RWPE2 (cell line): ENCODE data around the gene IFNAR2.
"Not testable (repeated sequence)": the region's sequence is repeated elsewhere in the genome, so short reads cannot be mapped to it uniquely, and the experiment has no call there.

Experiments
- ATAC-seq: fragments of 200-7000 bp; cut with Tn5 transposase; 3 replicates; pipeline ENCODE4 v1.9.1; 2021; ENCODE audit warnings: low read depth
- DNase-seq: peaks from one replicate; pipeline ENCODE4 v3.0.0-alpha.2; 2020; ENCODE audit warnings: low spot score
- H3K27ac ChIP-seq: fragments of 450-650 bp; 2 replicates; pipeline ENCODE4 v1.5.1; 2017; ENCODE audit warnings: mild to moderate bottlenecking; ENCODE audit not compliant: poor library complexity, severe bottlenecking
- H3K27me3 ChIP-seq: fragments of 250-450 bp; sonication (Bioruptor Pico); 2 replicates; pipeline ENCODE4 v1.5.1; 2021; ENCODE audit warnings: mild to moderate bottlenecking, moderate library complexity; ENCODE audit not compliant: insufficient read depth, poor library complexity, severe bottlenecking
- H3K36me3 ChIP-seq: fragments of 250-450 bp; sonication (Bioruptor Pico); 2 replicates; pipeline ENCODE4 v1.5.1; 2020; ENCODE audit warnings: low read depth, mild to moderate bottlenecking, moderate library complexity
- H3K4me1 ChIP-seq: fragments of 250-450 bp; sonication (Bioruptor Pico); 2 replicates; pipeline ENCODE4 v1.5.1; 2021; ENCODE audit warnings: mild to moderate bottlenecking, moderate library complexity; ENCODE audit not compliant: insufficient read depth, poor library complexity, severe bottlenecking
- H3K4me3 ChIP-seq: fragments of 250-450 bp; sonication (Bioruptor Pico); 2 replicates; pipeline ENCODE4 v1.5.1; 2021; ENCODE audit warnings: mild to moderate bottlenecking, moderate library complexity; ENCODE audit not compliant: severe bottlenecking
- H3K9me3 ChIP-seq: fragments of 250-450 bp; sonication (Bioruptor Pico); 2 replicates; pipeline ENCODE4 v1.5.1; 2021; ENCODE audit warnings: mild to moderate bottlenecking, moderate library complexity; ENCODE audit not compliant: severe bottlenecking
- TF ChIP-seq, protein P1 (sequence below): fragments of 450-650 bp; IDR thresholded peaks from one replicate; pipeline ENCODE4 v1.5.1; 2017; ENCODE audit warnings: mild to moderate bottlenecking, moderate library complexity; ENCODE audit not compliant: poor library complexity, severe bottlenecking

IFNAR2 gene

DNA sequence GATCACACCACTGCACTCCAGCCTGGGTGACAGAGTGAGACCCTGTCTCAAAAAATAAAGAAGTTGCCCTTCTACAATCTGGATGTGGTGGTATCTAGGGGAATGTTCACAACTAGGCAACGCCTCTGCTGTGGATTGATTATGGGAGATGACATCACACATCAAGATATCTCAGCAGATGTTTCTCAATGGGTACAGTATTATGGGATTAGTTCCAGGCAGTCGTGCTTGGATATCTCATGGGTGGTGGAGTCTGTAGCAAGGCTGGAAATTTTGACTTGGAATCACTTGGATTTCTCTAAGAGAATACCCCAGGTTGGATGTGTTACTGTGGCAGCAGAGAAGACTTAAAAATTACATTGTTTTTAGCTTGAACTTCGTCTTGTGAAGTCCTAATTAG, 7.7 kb downstream of the IFNAR2 start:
- Histone ChIP-seq H3K36me3 (no peaks in the 10 kb centered on the region), H3K27me3 (no peaks in the 10 kb centered on the region), H3K4me3 (no peak overlapping the region), H3K9me3 (no peaks in the 10 kb centered on the region), H3K27ac (no peak overlapping the region), H3K4me1 (no peaks in the 10 kb centered on the region)
- no peak for ATAC-seq
- no peak for DNase-seq
- TF ChIP-seq, protein P1, sequence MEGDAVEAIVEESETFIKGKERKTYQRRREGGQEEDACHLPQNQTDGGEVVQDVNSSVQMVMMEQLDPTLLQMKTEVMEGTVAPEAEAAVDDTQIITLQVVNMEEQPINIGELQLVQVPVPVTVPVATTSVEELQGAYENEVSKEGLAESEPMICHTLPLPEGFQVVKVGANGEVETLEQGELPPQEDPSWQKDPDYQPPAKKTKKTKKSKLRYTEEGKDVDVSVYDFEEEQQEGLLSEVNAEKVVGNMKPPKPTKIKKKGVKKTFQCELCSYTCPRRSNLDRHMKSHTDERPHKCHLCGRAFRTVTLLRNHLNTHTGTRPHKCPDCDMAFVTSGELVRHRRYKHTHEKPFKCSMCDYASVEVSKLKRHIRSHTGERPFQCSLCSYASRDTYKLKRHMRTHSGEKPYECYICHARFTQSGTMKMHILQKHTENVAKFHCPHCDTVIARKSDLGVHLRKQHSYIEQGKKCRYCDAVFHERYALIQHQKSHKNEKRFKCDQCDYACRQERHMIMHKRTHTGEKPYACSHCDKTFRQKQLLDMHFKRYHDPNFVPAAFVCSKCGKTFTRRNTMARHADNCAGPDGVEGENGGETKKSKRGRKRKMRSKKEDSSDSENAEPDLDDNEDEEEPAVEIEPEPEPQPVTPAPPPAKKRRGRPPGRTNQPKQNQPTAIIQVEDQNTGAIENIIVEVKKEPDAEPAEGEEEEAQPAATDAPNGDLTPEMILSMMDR: no peak

DNA sequence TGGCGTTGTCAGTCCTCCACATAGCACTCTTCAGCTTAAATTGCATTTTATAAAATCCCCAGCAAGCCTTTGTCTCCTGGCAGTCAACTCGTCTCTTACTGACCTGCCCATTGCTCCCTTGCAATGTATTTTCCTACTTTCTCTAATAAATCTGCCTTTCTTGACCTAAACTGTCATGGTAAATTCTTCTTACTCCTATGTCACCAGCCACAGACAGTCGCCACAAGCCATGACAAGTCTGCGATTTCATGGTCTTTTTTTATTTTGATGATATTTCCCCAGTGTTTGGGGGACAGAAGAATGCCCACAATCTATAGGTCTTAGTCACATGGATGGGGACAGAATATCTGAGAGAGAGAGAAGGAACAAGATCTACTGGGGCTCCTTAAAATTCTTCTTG, 8.4 kb downstream of the IFNAR2 start:
- ATAC-seq: no peak
- no peaks in the 10 kb centered on the region for H3K9me3 ChIP-seq
- TF ChIP-seq, protein P1: no peak
- no peaks in the 10 kb centered on the region for H3K27me3 ChIP-seq
- DNase-seq: no peak
- H3K36me3 ChIP-seq: no peaks in the 10 kb centered on the region
- H3K4me1 ChIP-seq: no peaks in the 10 kb centered on the region
- no peak overlapping the region for H3K4me3 ChIP-seq
- no peak overlapping the region for H3K27ac ChIP-seq

DNA sequence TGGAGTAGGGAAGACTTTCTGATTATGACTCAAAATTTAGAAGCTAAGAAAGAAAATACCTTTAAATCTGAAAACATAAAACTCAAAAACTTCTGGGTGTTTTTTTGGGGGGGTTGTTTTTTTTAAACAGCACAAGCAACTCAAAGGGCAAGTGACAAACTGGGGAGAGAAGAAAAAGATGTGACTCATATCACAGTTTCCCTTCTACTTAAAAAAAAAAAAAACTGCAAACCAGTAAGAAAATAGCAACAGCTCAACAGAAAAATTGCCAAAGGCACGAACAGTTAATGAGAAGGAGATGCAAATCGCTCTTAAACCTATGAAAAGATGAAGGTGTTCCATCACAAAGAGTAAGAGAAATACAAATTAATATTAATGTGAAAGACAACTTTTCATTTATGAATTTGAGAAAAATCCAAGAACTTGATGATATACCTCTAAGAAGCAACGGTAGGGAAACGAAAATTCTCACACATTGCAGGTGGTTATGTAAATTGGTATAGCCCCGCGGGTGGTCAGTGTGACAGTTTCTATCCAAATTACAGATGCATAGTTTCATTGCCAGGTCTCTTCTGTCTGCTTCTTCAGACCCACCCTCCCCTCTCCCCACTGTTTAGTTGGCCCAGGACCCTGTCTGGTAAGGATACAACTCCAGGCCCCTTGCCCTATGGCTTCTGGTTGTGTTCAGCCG, 9.0 kb downstream of the IFNAR2 start:
- Histone ChIP-seq H3K4me3 (no peak overlapping the region), H3K4me1 (no peaks in the 10 kb centered on the region), H3K36me3 (no peaks in the 10 kb centered on the region; the same call in 1 of the 2 replicates), H3K27ac (no peak overlapping the region), H3K9me3 (no peaks in the 10 kb centered on the region), H3K27me3 (no peaks in the 10 kb centered on the region)
- DNase-seq (no peak), ATAC-seq (no peak)
- TF ChIP-seq, protein P1: no peak

DNA sequence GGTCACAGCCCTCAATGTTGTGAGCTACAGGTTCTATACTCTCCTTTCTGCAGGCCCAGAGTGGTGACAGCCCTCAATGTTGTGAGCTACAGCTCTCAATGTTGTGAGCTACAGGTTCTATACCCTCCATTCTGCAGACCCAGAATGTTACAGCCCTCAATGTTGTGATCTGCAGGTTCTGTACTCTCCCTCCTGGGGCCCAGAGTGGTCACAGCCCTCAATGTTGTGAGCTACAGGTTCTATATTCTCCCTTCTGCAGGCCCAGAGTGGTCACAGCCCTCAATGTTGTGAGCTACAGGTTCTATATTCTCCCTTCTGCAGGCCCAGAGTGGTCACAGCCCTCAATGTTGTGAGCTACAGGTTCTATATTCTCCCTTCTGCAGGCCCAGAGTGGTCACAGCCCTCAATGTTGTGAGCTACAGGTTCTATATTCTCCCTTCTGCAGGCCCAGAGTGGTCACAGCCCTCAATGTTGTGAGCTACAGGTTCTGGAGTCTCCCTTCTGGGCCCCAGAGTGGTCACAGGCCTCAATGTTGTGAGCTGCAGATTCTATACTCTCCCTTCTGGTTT, 9.9 kb downstream of the IFNAR2 start:
- ATAC-seq, H3K36me3 ChIP-seq, H3K4me1 ChIP-seq, H3K27ac ChIP-seq, H3K4me3 ChIP-seq, DNase-seq, H3K9me3 ChIP-seq, H3K27me3 ChIP-seq: not testable (repeated sequence)

DNA sequence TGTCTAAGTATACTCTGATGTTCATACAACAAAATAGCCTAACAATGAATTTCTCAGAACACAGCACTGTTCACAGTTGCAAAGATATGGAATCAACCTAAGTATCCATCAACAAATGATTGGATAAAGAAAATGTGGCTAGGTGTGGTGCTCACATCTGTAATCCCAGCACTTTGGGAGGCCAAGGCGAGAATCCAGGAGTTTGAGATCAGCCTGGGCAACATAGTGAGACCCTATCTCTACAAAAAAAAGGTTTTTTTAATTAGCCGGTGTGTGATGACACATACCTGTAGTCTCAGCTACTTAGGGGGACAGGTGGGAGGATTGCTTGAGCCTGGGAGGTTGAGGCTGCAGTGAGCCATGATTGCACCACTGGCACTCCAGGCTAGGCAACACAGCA, 10.7 kb downstream of the IFNAR2 start:
- TF ChIP-seq, protein P1: no peak
- no peaks in the 10 kb centered on the region for H3K27me3 ChIP-seq
- DNase-seq: no peak
- no peak for ATAC-seq
- no peaks in the 10 kb centered on the region for H3K9me3 ChIP-seq
- no peak overlapping the region for H3K27ac ChIP-seq
- H3K4me3 ChIP-seq: no peak overlapping the region
- H3K36me3 ChIP-seq: no peaks in the 10 kb centered on the region; the same call in 1 of the 2 replicates
- H3K4me1 ChIP-seq: no peaks in the 10 kb centered on the region
